PC-9 (cell line): ENCODE data around the gene SND1. TPM values are rescaled to one million over a fixed set of nuclear protein-coding genes. Genes with fewer than 3 reads are reported as not detected.

Experiments used
- BruUV-seq: library from RNA; stranded (reverse); fragments of 400-500 nt; replicated peaks from 2 replicates; lab custom pipeline; 2021; lab: Mats Ljungman, UMichigan
- CTCF ChIA-PET: fragments of 300-600 bp; sonication (Branson Sonifier 250); formaldehyde crosslinking; loops from one replicate; lab custom pipeline; 2022; ENCODE audit warnings: antibody characterized with exemption; lab: Charles Lee
- POLR2A ChIA-PET: fragments of 300-600 bp; sonication (Branson Sonifier 250); formaldehyde crosslinking; loops from one replicate; lab custom pipeline; 2022; ENCODE audit warnings: antibody characterized with exemption; ENCODE audit not compliant: unreplicated experiment; lab: Charles Lee
- DNase-seq, 2 experiments: peaks; one replicate each; pipeline versions ENCODE4 v3.0.0 to v3.0.0-alpha.2; 2015 to 2022; ENCODE audit warnings: mixed read lengths in 1 of 2
- H2AFZ ChIP-seq: fragments of 200-600 bp; sonication (generic); 2 replicates; pipeline ENCODE4 v1.8.1; 2017; ENCODE audit warnings: antibody characterized with exemption
- H3F3A ChIP-seq: fragments of 200-600 bp; sonication (generic); 2 replicates; pipeline ENCODE4 v1.8.1; 2017; ENCODE audit warnings: antibody characterized with exemption, mild to moderate bottlenecking, low read depth; ENCODE audit not compliant: insufficient read depth
- H3K27ac ChIP-seq: fragments of 200-600 bp; sonication (generic); 2 replicates; pipeline ENCODE4 v1.6.1; 2016; ENCODE audit warnings: mixed run types
- H3K27me3 ChIP-seq: fragments of 200-600 bp; sonication (generic); 2 replicates; pipeline ENCODE4 v1.6.1; 2016; ENCODE audit warnings: low read depth, mixed run types; ENCODE audit not compliant: insufficient read depth
- H3K36me3 ChIP-seq: fragments of 200-600 bp; sonication (generic); 2 replicates; pipeline ENCODE4 v1.6.1; 2016; ENCODE audit warnings: low read depth, mixed run types
- H3K4me1 ChIP-seq: fragments of 200-600 bp; sonication (generic); replicated peaks from 2 replicates; pipeline ENCODE4 v1.6.1; 2016; ENCODE audit warnings: mixed run types; ENCODE audit not compliant: insufficient read depth
- H3K4me2 ChIP-seq: fragments of 200-600 bp; sonication (generic); 2 replicates; pipeline ENCODE4 v1.6.1; 2017; ENCODE audit warnings: mixed run types
- H3K4me3 ChIP-seq: fragments of 200-600 bp; sonication (generic); 2 replicates; pipeline ENCODE4 v1.6.1; 2016; ENCODE audit warnings: mixed run types
- H3K79me2 ChIP-seq: fragments of 200-600 bp; sonication (generic); 2 replicates; pipeline ENCODE4 v1.6.1; 2017; ENCODE audit warnings: low read depth, mixed run types
- H3K9me2 ChIP-seq: fragments of 200-600 bp; sonication (generic); 2 replicates; pipeline ENCODE4 v1.8.1; 2017; ENCODE audit warnings: mild to moderate bottlenecking; ENCODE audit not compliant: insufficient read depth
- H3K9me3 ChIP-seq: fragments of 200-600 bp; sonication (generic); 2 replicates; pipeline ENCODE4 v1.8.1; 2016; ENCODE audit warnings: low read depth; ENCODE audit not compliant: insufficient read depth
- H4K20me1 ChIP-seq: fragments of 200-600 bp; sonication (generic); 2 replicates; pipeline ENCODE4 v1.8.1; 2017; ENCODE audit not compliant: insufficient read depth
- CTCF ChIP-seq: fragments of 200-600 bp; sonication (generic); conservative IDR thresholded peaks from 2 replicates; pipeline ENCODE4 v1.6.1; 2017; ENCODE audit warnings: mixed run types, antibody characterized with exemption, mild to moderate bottlenecking, moderate library complexity
- EZH2 ChIP-seq: fragments of 200-600 bp; sonication (generic); IDR thresholded peaks from 2 replicates; pipeline ENCODE4 v1.8.0; 2017; ENCODE audit warnings: antibody characterized with exemption, low read depth
- intact Hi-C: fragments of 100-400 bp; cut with micrococcal nuclease; formaldehyde crosslinking; loops from one replicate; pipeline ENCODE4 v1.10.0; 2022; ENCODE audit not compliant: unreplicated experiment
- total RNA-seq: library from RNA; stranded (reverse); gene quantifications from 2 replicates; pipeline ENCODE4 v1.2.3, GENCODE V29; 2021

Gene SND1
- total RNA-seq, 1 experiment from 2014 or later: 273 TPM

DNA sequence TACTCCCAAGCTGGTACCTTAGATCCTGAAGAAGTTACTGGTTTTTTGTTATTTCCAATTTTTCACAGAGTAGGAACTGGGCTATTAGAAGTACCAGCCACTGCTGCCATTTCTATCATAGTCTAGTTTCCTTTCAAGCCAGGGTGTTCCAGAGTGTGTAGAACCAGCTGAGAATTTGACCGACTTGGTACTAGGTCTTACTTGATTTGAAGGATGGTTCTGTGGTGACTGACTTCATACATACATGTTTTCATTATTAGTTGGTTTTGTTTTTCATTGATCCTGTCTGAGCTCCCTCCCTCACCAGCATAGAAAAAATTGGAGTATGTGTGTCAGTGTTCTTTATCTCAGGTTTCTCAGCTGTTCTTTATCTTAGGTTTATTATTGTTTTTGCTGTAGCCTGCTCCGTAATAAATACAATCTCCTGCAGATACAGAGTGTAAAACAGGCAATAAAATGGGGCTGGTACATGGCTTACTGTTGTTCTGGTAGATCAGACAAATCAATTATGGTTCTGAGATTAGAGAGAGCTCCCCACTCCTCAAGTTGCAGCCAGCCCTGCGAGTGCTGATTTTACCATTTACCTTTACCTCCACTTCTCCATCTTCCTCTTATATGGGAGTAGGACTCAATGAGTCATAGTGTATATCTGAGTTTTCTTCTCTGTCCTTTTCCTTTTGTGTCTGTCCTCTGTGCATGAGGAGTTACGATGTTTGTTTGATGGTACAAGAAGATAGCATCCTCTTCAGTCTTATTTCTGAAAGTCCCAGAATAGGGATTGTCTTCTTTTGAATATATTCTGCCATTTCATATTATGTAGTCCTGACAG is 256.6 kb downstream of the SND1 start:
- DNase-seq: no peak
- no TSS peak for BruUV-seq
- TF ChIP-seq CTCF (no peak), EZH2 (no peak)
- Histone ChIP-seq H3K9me3 (no peaks in the 10 kb centered on the region), H2AFZ (no peak overlapping the region), H3K9me2 (no peaks in the 10 kb centered on the region), H3K79me2 (peaks cover 5% of the 10 kb centered on the region; the same call in 1 of the 2 replicates), H4K20me1 (peaks cover 8% of the 10 kb centered on the region; the same call in 1 of the 2 replicates), H3K4me1 (no peaks in the 10 kb centered on the region), H3K36me3 (no peaks in the 10 kb centered on the region; the same call in 1 of the 2 replicates), H3F3A (0 out of 2 replicates have a peak, but pooled peaks cover 10% of the 10 kb centered on the region), H3K27ac (no peak overlapping the region), H3K4me3 (no peak overlapping the region), H3K27me3 (no peaks in the 10 kb centered on the region), H3K4me2 (no peak overlapping the region)
- intact Hi-C loops: no loop called here
- CTCF ChIA-PET: no interaction called here
- POLR2A ChIA-PET: interaction anchor here (0.6 kb wide), 1 partner anchor 255 kb away, joined by 3 read pairs; no protein-coding TSS in a partner anchor

DNA sequence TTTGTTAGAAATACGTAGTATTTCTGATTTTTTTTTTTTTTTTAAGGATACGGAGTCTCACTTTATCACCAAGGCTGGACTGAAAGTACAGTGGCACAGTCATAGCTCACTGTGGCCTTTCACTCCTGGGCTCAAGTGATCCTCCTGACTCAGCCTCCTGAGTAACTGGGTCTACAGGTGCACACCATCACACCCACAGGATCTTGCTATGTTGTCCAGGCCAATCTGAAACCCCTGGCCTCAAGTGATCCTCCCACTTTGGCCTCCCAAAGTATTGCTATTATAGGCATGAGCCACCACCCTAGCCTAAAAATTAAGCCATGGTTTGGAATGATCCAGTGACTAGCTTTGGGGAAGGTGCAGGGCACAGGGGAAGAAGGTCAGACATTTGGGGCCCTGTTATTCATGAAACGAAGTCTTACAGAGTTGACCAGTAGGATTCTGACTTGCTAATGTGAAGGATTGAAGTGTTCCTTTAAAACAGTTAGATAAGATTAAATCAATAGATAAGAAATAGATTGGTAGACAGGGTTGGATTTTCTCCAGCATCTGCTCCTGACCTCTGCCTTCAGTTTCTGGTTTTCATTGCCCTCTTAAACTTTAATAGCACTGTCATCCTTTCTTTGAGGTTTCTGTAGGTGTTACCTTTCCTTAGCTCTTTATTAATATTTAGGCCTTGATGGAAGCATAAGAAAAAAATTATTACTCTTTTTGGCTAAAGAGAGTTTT is 257.6 kb downstream of the SND1 start:
- CTCF ChIA-PET: no interaction called here
- Histone ChIP-seq H3K4me1 (no peaks in the 10 kb centered on the region), H3F3A (0 out of 2 replicates have a peak, but pooled peaks cover 10% of the 10 kb centered on the region), H3K79me2 (peaks cover 5% of the 10 kb centered on the region; the same call in 1 of the 2 replicates), H2AFZ (no peak overlapping the region), H3K27ac (no peak overlapping the region), H3K9me3 (no peaks in the 10 kb centered on the region), H3K36me3 (no peaks in the 10 kb centered on the region), H3K4me2 (no peak overlapping the region), H4K20me1 (peaks cover 8% of the 10 kb centered on the region; the same call in 1 of the 2 replicates), H3K9me2 (no peaks in the 10 kb centered on the region), H3K4me3 (no peak overlapping the region), H3K27me3 (no peaks in the 10 kb centered on the region)
- DNase-seq: no peak
- TF ChIP-seq CTCF (no peak), EZH2 (no peak)
- POLR2A ChIA-PET: no interaction called here
- BruUV-seq: no TSS peak
- intact Hi-C loops: no loop called here

GRCh38 chr7:127910670-127911069 is 258.7 kb downstream of the SND1 start:
- CTCF ChIA-PET: no interaction called here
- Histone ChIP-seq H3K27ac (no peak overlapping the region), H3K36me3 (no peaks in the 10 kb centered on the region), H3K4me1 (no peaks in the 10 kb centered on the region), H4K20me1 (peaks cover 13% of the 10 kb centered on the region; the same call in 1 of the 2 replicates), H3K9me2 (no peaks in the 10 kb centered on the region), H3K4me3 (no peak overlapping the region), H3K9me3 (no peaks in the 10 kb centered on the region), H3F3A (0 out of 2 replicates have a peak, but pooled peaks cover 6% of the 10 kb centered on the region), H3K79me2 (peaks cover 5% of the 10 kb centered on the region; the same call in 1 of the 2 replicates), H2AFZ (no peak overlapping the region), H3K4me2 (no peak overlapping the region), H3K27me3 (no peaks in the 10 kb centered on the region)
- BruUV-seq: no TSS peak
- TF ChIP-seq EZH2 (no peak), CTCF (no peak)
- intact Hi-C loops: no loop called here
- DNase-seq: no peak
- POLR2A ChIA-PET: no interaction called here
